GM21367 (cell line): ENCODE measurements around the gene FAAP100.

Experiments
- ATAC-seq: cut with Tn5 transposase; IDR thresholded peaks from one replicate; pipeline ENCODE4 v1.9.1; 2021; ENCODE audit not compliant: unreplicated experiment

Gene FAAP100

GRCh38 chr17:81577278-81578000, 25.3 kb upstream of the FAAP100 start:
- no peak for ATAC-seq

- ATAC-seq, result no peak
Measured at GRCh38 chr17:81576621-81577277, 24.6 kb upstream of the FAAP100 start.

GRCh38 chr17:81575836-81576235, 23.7 kb upstream of the FAAP100 start:
- ATAC-seq, result no peak

- no peak for ATAC-seq
Measured at GRCh38 chr17:81574643-81574956, 22.4 kb upstream of the FAAP100 start.

GRCh38 chr17:81573794-81574642, 21.9 kb upstream of the FAAP100 start:
- ATAC-seq, result no peak

GRCh38 chr17:81572563-81573168, 20.5 kb upstream of the FAAP100 start:
- ATAC-seq, result no peak

- ATAC-seq, result no peak
Measured at GRCh38 chr17:81570964-81571363, 18.8 kb upstream of the FAAP100 start.

GRCh38 chr17:81569986-81570514, 17.9 kb upstream of the FAAP100 start:
- ATAC-seq, result no peak

- no peak for ATAC-seq
Measured at GRCh38 chr17:81568416-81568815, 16.3 kb upstream of the FAAP100 start.

- ATAC-seq, result no peak
Measured at GRCh38 chr17:81567191-81567590, 15.0 kb upstream of the FAAP100 start.

- no peak for ATAC-seq
Measured at GRCh38 chr17:81566461-81567126, 14.4 kb upstream of the FAAP100 start.

- no peak for ATAC-seq
Measured at GRCh38 chr17:81565231-81565630, 13.1 kb upstream of the FAAP100 start.

GRCh38 chr17:81564778-81565177, 12.6 kb upstream of the FAAP100 start:
- no peak for ATAC-seq

GRCh38 chr17:81563861-81564586, 11.9 kb upstream of the FAAP100 start:
- ATAC-seq, result no peak

- ATAC-seq, result no peak
Measured at GRCh38 chr17:81561494-81561885, 9.3 kb upstream of the FAAP100 start.

- no peak for ATAC-seq
Measured at GRCh38 chr17:81558941-81559806, 7.0 kb upstream of the FAAP100 start.

GRCh38 chr17:81558115-81558468, 5.9 kb upstream of the FAAP100 start:
- ATAC-seq, result no peak

- no peak for ATAC-seq
Measured at GRCh38 chr17:81557276-81558114, 5.3 kb upstream of the FAAP100 start.
